Stimulated activated CD8-positive, alpha-beta memory T cell treated with anti-CD3 and anti-CD28 coated beads, Interleukin-12 subunit alpha, Interleukin-12 subunit beta, amount 100 ng/mL, for 4 hours (primary cell): ENCODE data around the gene TTLL10.

Source experiments
- DNase-seq: peaks from one replicate; pipeline ENCODE4 v3.0.0-alpha.2; 2020; ENCODE audit warnings: low read depth

The TTLL10 gene

GRCh38 chr1:1173793-1174415 is at the start of gene TTLL10:
Gene TTLL10 (plus strand): TSS chr1:1173880. CDS start chr1:1179216, 5,336 bp downstream.
- DNase-seq = no peak

GRCh38 chr1:1124508-1124785 is 49.2 kb upstream of the TTLL10 start:
- no peak for DNase-seq

DNA sequence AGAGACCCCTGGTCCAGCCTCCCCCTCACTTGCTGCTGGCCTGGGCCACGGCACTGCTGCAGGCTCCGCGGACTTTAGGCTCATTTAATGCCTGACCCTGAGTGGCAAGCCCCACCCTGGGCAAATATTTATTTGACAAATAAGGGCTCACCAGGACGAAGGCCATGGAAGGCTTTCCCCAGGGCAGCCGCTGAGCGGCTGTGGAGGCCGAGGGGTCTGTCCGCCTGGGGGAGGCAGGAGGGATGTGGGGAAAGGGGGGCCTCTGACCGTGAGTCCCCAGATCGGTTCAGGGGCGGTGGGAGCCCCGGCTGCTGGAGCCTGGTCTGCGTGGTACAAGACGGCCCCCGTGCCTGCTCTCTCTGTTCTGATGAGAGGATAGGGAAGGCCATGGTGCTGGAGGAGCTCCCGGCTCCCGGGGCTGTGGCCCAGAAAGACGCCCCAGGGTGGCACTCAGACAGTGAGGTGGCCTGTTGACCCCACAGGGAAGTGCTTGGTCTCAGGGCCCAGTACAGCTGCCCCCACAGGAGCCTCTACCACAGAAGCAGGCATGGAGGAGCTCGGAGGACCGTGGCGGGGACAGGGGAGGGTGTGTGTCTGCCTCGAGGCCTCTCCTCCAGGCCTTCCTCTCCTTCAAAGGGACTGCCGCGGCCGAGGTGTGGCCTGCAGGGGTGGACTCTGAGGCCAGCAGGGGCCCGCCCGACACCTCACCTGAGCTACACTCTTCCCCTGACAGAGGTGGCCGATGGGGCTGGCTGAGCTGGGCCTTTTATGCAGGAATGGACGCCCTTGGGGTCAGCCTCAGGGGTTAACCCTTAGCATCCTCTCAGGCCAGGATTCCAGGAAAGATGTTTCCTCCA is 48.7 kb upstream of the TTLL10 start:
- no peak for DNase-seq

DNA sequence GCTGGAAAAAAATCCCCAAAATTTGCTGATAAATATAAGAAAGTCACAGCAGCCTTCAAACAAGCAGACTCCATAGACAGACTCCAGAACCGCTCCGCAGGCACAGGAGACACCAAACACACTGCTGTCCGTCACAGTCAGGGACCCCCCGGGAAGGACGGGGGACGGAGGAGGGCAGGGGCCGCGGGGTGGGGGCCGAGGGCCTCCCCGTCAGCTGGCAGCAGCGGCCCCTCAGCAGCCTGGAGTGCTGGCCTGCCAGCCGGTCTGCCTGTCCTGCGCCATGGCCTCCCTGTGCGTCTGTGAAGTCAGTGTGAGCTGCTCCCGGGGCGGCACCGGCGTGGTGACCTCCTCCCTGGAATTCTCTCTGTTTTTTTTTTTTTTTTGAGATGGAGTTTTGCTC is 47.7 kb upstream of the TTLL10 start:
- no peak for DNase-seq

DNA sequence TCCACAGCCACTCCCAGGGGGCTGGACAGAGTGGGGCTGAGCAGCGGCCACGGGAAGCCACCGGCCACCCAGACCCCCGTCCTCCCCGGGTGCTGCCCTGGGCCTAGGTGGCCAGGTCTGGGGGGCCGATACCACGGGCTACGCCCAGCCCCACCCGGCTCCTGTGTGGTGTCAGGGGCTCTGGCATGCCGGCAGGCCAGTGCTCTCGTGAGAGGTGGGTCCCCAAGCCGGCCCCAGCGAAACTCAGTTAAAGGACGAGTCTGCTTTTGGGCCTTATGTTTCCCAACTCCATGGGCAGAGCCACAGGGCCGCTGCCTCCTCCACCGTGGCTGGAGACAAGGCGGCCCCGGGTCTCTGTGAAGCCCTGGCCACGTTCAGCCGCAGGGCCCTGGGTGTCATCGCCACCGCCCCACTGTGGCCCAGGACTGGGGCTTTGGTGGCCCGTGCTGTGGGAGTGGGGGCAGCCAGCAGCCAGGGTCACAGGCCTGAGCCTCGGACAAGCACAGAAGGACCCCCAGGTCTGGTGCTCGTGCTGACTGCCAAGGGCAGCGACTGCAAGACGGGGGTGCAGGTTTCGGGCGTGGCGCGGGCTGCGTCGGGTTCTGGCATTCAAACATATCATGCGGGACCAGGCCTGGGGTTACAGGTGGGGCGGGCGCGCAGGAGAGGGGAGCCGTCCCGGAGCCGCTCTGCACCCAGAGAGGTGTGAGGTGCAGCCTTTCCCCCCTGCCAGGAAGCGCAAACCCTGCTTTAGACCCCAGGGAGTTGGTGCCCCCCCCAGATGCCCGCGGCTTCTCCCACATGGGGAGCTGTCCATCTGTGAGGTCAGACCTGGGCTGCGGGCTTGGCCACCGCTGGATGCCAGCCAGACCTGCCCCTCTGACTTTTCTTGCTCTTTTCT is 45.9 kb upstream of the TTLL10 start:
- no peak for DNase-seq

GRCh38 chr1:1128454-1129139 is 45.1 kb upstream of the TTLL10 start:
- DNase-seq = no peak

DNA sequence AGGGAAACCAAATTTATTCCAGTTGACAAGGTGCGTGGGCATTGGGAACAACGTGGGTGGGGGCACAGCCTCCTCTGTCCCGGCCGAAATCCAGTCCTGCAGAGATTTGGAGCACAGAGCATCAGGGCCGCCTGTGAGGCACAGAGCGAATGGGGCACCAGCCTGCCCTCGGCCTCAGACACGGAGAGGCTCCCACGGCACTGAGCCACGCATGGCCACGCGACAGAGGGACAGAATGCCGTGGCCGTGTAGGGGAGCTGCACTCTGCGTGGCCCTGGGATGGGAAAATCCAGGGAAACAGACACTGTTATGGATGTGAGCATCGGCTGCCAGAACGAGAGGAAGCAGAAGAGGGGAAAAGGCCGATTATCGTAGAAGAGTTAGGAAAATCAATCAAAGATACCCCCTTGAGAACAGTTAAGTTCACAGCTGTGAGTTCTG is 44.3 kb upstream of the TTLL10 start:
- DNase-seq = no peak

DNA sequence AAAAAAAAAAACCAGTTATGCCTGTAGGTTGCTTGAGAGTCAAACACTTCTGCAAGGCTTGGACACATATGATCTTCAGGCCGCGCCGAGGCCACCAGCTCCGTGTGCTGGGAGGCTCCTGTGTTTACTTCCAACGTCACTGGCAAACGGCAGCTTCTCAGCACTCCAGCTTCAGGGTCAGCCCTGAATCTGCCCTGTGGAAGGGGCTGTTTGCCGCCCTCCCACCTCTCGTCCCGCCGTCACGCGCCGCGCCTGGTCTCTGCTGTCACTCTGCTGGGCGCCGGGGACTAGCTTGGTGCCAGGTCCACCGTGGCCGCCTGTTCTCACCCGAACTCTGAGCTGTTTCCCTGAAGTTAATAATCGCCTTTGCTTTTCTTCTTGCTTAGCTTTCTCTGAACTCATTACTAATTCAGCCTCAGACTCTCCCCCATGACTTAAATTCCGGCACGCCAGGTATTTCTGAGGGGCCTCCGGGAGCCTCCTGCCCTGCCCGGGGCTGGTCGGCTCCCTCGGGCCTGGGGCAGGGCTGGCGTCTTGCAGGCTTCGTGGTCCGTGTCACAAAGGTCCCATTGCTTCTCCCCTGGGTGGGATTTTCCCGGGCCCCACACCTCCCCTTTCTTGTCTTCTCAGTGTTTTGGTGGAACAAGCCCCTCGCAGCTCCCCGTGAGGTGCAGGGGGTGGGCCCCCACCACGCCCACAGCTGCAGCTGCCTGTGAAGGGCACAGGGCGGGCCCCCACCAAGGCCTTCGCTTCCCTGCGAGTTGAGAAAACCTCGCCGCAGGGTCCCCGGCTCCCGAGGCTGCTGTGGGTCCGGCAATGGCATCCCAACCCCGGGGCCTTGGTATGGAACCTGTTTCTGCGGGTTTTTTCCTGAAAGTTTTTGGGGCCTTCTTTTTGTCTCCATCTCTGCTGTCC is 43.2 kb upstream of the TTLL10 start:
- no peak for DNase-seq

- DNase-seq = no peak
Measured at GRCh38 chr1:1132042-1132950, 41.4 kb upstream of the TTLL10 start.

- DNase-seq = no peak
Measured at GRCh38 chr1:1132956-1133750, 40.5 kb upstream of the TTLL10 start.

GRCh38 chr1:1134300-1134970 is 39.2 kb upstream of the TTLL10 start:
- no peak for DNase-seq

GRCh38 chr1:1135339-1136136 is 38.1 kb upstream of the TTLL10 start:
- DNase-seq = no peak

DNA sequence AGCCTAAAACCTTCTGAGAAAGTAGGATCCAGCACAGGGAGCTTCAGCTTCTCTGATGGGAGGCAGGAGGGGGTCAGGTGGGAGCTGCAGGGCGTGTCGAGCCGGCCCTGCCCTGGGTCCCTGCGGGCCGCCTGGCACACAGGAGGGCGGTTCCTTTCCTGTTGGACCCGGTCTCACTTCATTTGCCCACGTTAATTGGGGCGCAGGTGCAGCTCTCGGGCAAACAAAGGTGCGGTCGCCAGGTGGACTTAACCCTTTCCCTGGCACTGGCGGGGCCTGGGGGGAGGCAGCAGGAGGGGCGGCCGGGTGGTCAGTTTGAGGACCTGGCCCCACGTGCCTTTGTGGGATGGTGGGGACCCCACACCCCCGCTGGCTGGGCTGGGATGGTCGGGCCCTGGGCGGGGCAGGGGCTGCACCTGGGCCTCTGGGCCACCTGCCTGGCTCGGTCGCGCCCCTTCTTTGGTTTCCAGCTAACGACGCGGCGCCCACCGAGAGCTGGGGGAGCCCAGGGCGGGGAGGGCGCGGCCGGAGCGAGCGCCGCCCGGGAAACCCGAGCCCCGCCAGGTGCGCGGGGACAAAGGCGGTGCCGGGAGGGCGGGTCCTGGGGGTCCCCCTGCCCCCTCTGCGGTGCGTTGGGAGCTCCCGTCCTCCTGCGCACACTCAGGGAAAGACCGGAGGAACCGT is 37.0 kb upstream of the TTLL10 start:
- no peak for DNase-seq

DNA sequence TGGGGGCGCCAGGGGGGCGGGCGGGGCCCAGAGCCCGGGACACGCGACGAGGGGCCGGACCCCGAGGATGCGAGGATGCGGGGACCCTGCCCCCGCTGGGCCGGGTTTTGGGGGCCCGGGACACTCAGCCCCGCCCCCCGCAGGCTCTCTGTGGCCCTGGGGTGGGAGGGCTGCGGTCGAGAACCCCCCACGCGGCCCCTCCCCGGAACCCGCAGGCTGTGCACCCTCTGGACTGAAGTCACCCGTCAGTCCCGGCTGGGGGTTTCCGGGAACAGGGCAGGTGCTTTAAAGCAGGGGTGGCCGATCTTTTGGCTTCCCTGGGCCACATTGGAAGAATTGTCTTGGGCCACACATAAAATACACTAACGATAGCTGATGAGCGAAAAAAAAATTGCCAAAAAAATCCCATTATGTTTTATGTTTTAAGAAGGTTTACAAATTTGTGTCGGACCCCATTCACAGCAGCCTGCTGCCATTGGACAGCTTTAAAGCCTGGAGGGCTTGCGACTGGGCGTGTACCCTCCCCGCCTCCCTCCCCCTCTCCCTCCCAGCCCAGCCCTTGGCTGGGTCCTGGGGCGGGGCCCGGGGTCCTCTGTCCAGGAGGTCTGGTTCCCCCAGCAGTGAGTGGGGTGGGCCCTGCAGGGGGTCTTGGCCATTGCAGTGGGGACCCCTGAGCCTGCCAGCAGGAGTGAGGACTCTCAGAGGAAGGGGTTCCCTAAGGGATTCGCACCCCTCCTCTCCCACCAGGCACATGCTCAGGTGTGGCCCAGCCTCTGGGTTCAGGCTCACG is 36.2 kb upstream of the TTLL10 start:
- peak; percentile 68 for DNase-seq

GRCh38 chr1:1140673-1141072 is 33.0 kb upstream of the TTLL10 start:
- no peak for DNase-seq

GRCh38 chr1:1141244-1141910 is 32.3 kb upstream of the TTLL10 start:
- DNase-seq = no peak
